CD4-positive, alpha-beta T cell treated with Interleukin-15 for 4 hours (primary cell): ENCODE results near the gene CNOT3.
"Not testable (repeated sequence)": the region's sequence is repeated elsewhere in the genome, so short reads cannot be mapped to it uniquely, and the experiment has no call there.

Experiments used
- DNase-seq: peaks from one replicate; pipeline ENCODE4 v3.0.0-alpha.2; 2020; ENCODE audit warnings: low spot score

Gene CNOT3

GRCh38 chr19:54137699-54138488, at the start of gene CNOT3:
TSS of gene CNOT3 (plus strand) at chr19:54137762. CDS start at chr19:54142979, 5,217 bp downstream.
- DNase-seq = peak; percentile 17

GRCh38 chr19:54094426-54095000, 43.0 kb upstream of the CNOT3 start:
- DNase-seq = no peak

- no peak for DNase-seq
Measured at GRCh38 chr19:54095136-54095858, 42.3 kb upstream of the CNOT3 start.

- peak; percentile 40 for DNase-seq
Measured at GRCh38 chr19:54095859-54096616, 41.5 kb upstream of the CNOT3 start.

GRCh38 chr19:54096617-54097106, 40.9 kb upstream of the CNOT3 start:
- peak; percentile 38 for DNase-seq

GRCh38 chr19:54099190-54099902, 38.2 kb upstream of the CNOT3 start:
- DNase-seq = no peak

GRCh38 chr19:54099903-54100255, 37.7 kb upstream of the CNOT3 start:
- DNase-seq = not testable (repeated sequence)

GRCh38 chr19:54100561-54100960, 37.0 kb upstream of the CNOT3 start, which contains the start of gene OSCAR:
TSS of gene OSCAR (minus strand) at chr19:54100803. CDS start at chr19:54100792, 11 bp downstream.
- DNase-seq = no peak

GRCh38 chr19:54102421-54103169, 35.0 kb upstream of the CNOT3 start, which contains the start of gene NDUFA3:
TSS of gene NDUFA3 (plus strand) at chr19:54102855. CDS start at chr19:54102879, 24 bp downstream.
- peak; percentile 99 for DNase-seq

GRCh38 chr19:54104998-54105715, 32.4 kb upstream of the CNOT3 start:
- no peak for DNase-seq

- DNase-seq = no peak
Measured at GRCh38 chr19:54105796-54106195, 31.8 kb upstream of the CNOT3 start.

GRCh38 chr19:54106716-54107115, 30.8 kb upstream of the CNOT3 start:
- no peak for DNase-seq

GRCh38 chr19:54107876-54108490, 29.6 kb upstream of the CNOT3 start:
- DNase-seq = no peak

GRCh38 chr19:54108496-54108895, 29.1 kb upstream of the CNOT3 start:
- no peak for DNase-seq

GRCh38 chr19:54109651-54110050, 27.9 kb upstream of the CNOT3 start:
- DNase-seq = no peak

- DNase-seq = peak; percentile 47
Measured at GRCh38 chr19:54114340-54115108, 23.0 kb upstream of the CNOT3 start.

- DNase-seq = peak; percentile 96
Measured at GRCh38 chr19:54115109-54116063, 22.2 kb upstream of the CNOT3 start, which contains the start of the genes PRPF31 and TFPT. TSS of gene PRPF31 (plus strand) at chr19:54115754. CDS start at chr19:54118279, 2,525 bp downstream. TSS of gene TFPT (minus strand) at chr19:54115657. CDS start at chr19:54115269, 388 bp downstream.
